Adipose tissue (tissue), 3 donors: Measurements from ENCODE around the gene CCNG1. TPM values are rescaled to one million over a fixed set of nuclear protein-coding genes. Genes with fewer than 3 reads are reported as not detected.
"Not testable (repeated sequence)": the region's sequence is repeated elsewhere in the genome, so short reads cannot be mapped to it uniquely, and the experiment has no call there.

ENCODE experiments used
- H3K27ac ChIP-seq: one replicate; pipeline ENCODE4 v1.5.1; 2013; ENCODE audit warnings: low read depth, low read length
- WGBS, 3 donors: extraction: QIAGEN DNeasy Blood & Tissue Kit; methylation state at CpG; one replicate each; pipeline ENCODE4 v1.1.7; 2013; 5-methylcytosine and 5-hydroxymethylcytosine counted together
- polyA plus RNA-seq, 3 donors: library from polyadenylated mRNA; stranded (reverse); fragments of 200-250 nt; gene quantifications; one replicate each; pipeline ENCODE4 v1.2.3, GENCODE V29; 2013
- donor health status: healthy with polysubstance abuse.
- donor health status: Bipolar disorder and iron deficiency.
- donor health status: healthy.

The CCNG1 gene
- polyA plus RNA-seq, 3 donors = 48.9 to 124 (median 89.2) TPM

GRCh38 chr5:163436515-163436914 is 880 bp upstream of the CCNG1 start:
- no peak overlapping the region for H3K27ac ChIP-seq
- WGBS, 3 donors = 78 to 87% (median 82%) methylated on average over 4 of the region's 4 CpGs

- WGBS, 3 donors = 2 to 5% (median 4%) methylated on average over 6 of the region's 6 CpGs
- no peak overlapping the region for H3K27ac ChIP-seq
These were observed 435 bp upstream of the CCNG1 start for GRCh38 chr5:163437011-163437308.

GRCh38 chr5:163439092-163439425 is 1.7 kb downstream of the CCNG1 start:
- no peak overlapping the region for H3K27ac ChIP-seq
- 46 to 49% (median 47%) methylated on average over 2 of the region's 2 CpGs for WGBS, 3 donors

GRCh38 chr5:163440954-163441353 is 3.6 kb downstream of the CCNG1 start:
- 66 to 98% (median 95%) methylated on average over 3 of the region's 3 CpGs for WGBS, 3 donors
- H3K27ac ChIP-seq = no peak overlapping the region

GRCh38 chr5:163444526-163444925 is 7.1 kb downstream of the CCNG1 start:
- WGBS, 3 donors = 85 to 93% (median 90%) methylated on average over 1 of the region's 1 CpG
- H3K27ac ChIP-seq = no peak overlapping the region

- H3K27ac ChIP-seq = no peak overlapping the region
- 90 to 96% (median 93%) methylated on average over 6 of the region's 6 CpGs for WGBS, 3 donors
These were observed 8.0 kb downstream of the CCNG1 start for GRCh38 chr5:163445345-163445744.

- no peak overlapping the region for H3K27ac ChIP-seq
These were observed 9.8 kb downstream of the CCNG1 start for GRCh38 chr5:163447191-163447590.

- 84 to 87% (median 87%) methylated on average over 3 of the region's 3 CpGs for WGBS, 3 donors
- H3K27ac ChIP-seq = no peak overlapping the region
These were observed 10.5 kb downstream of the CCNG1 start for GRCh38 chr5:163447875-163448274.

GRCh38 chr5:163448491-163448890 is 11.1 kb downstream of the CCNG1 start:
- no peak overlapping the region for H3K27ac ChIP-seq

GRCh38 chr5:163451489-163451888 is 14.1 kb downstream of the CCNG1 start:
- 95 to 99% (median 97%) methylated on average over 8 of the region's 8 CpGs for WGBS, 3 donors
- H3K27ac ChIP-seq = no peak overlapping the region

GRCh38 chr5:163453705-163454104 is 16.3 kb downstream of the CCNG1 start:
- 41 to 67% (median 58%) methylated on average over 1 of the region's 1 CpG for WGBS, 3 donors
- no peak overlapping the region for H3K27ac ChIP-seq

GRCh38 chr5:163455406-163455805 is 18.0 kb downstream of the CCNG1 start:
- H3K27ac ChIP-seq = not testable (repeated sequence)
- WGBS, 3 donors = 96 to 98% (median 98%) methylated on average over 17 of the region's 17 CpGs

GRCh38 chr5:163456029-163456589 is 18.7 kb downstream of the CCNG1 start:
- no peak overlapping the region for H3K27ac ChIP-seq
- 84 to 88% (median 84%) methylated on average over 2 of the region's 2 CpGs for WGBS, 3 donors

GRCh38 chr5:163456840-163457239 is 19.4 kb downstream of the CCNG1 start:
- 95 to 97% (median 96%) methylated on average over 7 of the region's 7 CpGs for WGBS, 3 donors
- H3K27ac ChIP-seq = no peak overlapping the region

- WGBS, 3 donors = 25 to 49% (median 40%) methylated on average over 6 of the region's 6 CpGs
These were observed 21.5 kb downstream of the CCNG1 start for GRCh38 chr5:163458778-163459385.

GRCh38 chr5:163459462-163459818 is 22.0 kb downstream of the CCNG1 start:
- WGBS, 3 donors = 0% methylated on average over 12 of the region's 12 CpGs
- peak overlapping the region; percentile 88 for H3K27ac ChIP-seq

More at GRCh38 chr5:163458778-163459385, 21.5 kb downstream of the CCNG1 start:
- H3K27ac ChIP-seq = no peak overlapping the region

- 0% methylated on average over 59 of the region's 59 CpGs for WGBS, 3 donors
- H3K27ac ChIP-seq = peak within 1 kb of the TSS; percentile 88
These were observed 22.6 kb downstream of the CCNG1 start, which contains the start of gene NUDCD2 for GRCh38 chr5:163459819-163460561. TSS of gene NUDCD2 (minus strand) at chr5:163460102. CDS start at chr5:163460050, 52 bp downstream.

- WGBS, 3 donors = 0% methylated on average over 23 of the region's 23 CpGs
- H3K27ac ChIP-seq = peak within 1 kb of the TSS; percentile 88
These were observed 23.3 kb downstream of the CCNG1 start, which contains the start of gene HMMR for GRCh38 chr5:163460562-163461171. TSS of gene HMMR (plus strand) at chr5:163460632. CDS start at chr5:163460693, 61 bp downstream.

GRCh38 chr5:163463063-163463435 is 25.7 kb downstream of the CCNG1 start:
- H3K27ac ChIP-seq = no peak overlapping the region

GRCh38 chr5:163467682-163468081 is 30.3 kb downstream of the CCNG1 start:
- 82 to 85% (median 83%) methylated on average over 4 of the region's 4 CpGs for WGBS, 3 donors
- no peak overlapping the region for H3K27ac ChIP-seq
